AML-193 (cell line): ENCODE measurements around the gene SLC2A8.

Experiments used
- DNase-seq, 2 experiments: peaks; one replicate each; lab custom pipeline; 2025; lab: John Stamatoyannopoulos, UW

Gene SLC2A8, protein sequence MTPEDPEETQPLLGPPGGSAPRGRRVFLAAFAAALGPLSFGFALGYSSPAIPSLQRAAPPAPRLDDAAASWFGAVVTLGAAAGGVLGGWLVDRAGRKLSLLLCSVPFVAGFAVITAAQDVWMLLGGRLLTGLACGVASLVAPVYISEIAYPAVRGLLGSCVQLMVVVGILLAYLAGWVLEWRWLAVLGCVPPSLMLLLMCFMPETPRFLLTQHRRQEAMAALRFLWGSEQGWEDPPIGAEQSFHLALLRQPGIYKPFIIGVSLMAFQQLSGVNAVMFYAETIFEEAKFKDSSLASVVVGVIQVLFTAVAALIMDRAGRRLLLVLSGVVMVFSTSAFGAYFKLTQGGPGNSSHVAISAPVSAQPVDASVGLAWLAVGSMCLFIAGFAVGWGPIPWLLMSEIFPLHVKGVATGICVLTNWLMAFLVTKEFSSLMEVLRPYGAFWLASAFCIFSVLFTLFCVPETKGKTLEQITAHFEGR

DNA sequence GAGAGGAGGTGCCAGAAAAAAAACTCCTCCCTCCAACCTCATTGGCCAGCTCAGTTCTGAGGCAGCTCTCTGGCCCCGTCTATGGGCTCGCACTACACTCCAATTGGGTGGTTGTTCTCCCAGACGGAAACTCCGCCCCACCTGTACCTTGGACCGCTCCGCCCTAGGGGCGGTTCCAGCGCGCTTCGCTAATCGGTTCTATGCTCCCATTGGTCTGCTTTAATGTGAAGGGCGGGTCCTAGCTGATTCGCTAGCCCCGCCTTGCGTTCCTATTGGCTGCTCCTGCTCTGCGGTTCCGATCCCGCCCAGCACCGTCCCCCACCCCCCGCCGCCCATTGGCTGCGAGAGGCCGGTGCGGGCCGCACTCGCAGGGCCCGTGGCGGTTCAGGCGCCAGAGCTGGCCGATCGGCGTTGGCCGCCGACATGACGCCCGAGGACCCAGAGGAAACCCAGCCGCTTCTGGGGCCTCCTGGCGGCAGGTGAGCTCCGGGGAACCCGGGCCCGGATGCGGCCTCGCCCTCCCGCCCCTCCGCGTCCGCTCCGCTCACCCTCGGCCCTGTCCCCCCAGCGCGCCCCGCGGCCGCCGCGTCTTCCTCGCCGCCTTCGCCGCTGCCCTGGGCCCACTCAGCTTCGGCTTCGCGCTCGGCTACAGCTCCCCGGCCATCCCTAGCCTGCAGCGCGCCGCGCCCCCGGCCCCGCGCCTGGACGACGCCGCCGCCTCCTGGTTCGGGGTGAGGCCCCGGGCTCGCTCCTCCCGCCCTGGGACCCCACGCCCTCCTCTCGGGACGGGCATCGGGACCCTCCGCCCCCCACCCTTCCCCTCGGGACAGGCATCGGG is at the start of gene SLC2A8:
Gene SLC2A8, plus strand, starts transcription at position 362 of the 838 bp plus-strand sequence. Its CDS starts 62 bp downstream, at position 424.
- DNase-seq = no peak

DNA sequence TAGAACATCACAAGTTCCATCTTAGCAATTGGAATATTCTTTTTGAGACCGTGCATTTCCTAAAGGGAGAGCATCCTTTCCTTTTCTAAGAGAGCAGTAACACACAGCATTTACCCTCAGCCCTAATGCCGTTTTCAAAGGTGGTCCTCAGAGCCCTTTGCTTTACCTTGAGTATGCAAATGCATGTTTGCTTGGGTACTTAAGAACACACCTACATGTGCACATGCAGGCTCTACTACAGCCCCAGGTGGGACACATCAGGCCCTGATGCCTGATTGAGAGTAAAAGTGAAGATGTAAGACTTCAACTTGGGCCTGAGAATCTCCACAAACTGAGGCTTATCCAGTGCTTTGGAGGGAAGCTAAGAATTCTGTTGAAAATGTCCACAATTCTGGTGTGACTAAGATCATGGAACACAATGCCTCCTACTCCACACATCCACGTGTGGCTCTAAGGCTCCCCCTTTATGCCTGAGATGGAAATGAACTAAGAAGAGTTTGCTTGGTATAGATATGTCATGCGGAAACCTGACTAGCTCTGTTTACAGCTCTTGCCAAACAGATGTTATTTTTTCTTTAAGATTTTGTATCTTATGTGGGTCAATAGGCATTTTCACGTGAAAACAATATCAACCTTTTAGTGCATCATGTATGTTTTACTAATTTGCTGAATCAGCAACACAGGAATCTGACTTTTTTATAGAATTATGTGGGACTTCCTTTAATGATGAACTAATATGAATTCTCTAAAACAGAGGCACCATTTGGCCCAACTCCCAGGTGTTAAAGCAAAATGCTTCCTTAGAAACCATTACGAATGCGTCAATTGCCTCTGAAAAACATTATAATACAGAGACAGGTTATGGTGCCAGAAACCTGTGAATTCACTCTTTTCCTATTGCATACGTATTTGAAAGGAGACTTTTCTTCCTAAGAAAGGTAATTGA is 48.9 kb upstream of the SLC2A8 start:
- peak in 1 of 2 experiments; percentile 1 for DNase-seq

DNA sequence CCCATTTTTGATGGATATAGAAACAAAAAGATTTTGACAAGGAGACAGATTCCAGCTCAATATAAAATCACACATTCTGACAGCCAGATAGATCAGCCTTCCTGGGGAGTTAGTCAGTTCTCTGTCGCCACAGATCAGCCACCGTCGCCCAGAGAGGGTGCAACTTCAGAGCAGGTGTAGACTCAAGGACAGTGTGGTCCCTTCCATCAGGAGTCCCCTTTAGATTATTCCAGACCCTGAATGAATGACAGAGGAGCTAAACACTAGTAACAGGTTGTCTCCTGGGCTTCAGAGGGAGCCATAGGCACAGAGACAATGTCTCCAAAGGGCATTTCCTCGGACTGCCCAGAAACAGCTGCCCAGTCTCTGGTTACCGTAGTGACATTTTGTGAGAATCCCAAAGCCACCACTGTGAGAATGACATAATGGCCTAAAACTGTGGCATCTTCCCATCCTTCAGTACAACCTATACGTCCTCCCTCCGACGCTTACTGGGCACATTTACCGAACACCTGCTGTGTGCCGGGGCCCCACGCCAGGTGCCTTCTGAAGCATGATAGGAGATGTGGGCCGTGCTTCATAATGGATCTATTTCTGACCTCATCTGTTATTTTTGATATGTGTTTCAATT is 47.4 kb upstream of the SLC2A8 start:
- no peak for DNase-seq

GRCh38 chr9:127351182-127352166 is 45.5 kb upstream of the SLC2A8 start:
- DNase-seq = no peak

GRCh38 chr9:127353882-127354281 is 43.1 kb upstream of the SLC2A8 start:
- DNase-seq = no peak

- DNase-seq = no peak
Measured at GRCh38 chr9:127356906-127357305, 40.1 kb upstream of the SLC2A8 start.

DNA sequence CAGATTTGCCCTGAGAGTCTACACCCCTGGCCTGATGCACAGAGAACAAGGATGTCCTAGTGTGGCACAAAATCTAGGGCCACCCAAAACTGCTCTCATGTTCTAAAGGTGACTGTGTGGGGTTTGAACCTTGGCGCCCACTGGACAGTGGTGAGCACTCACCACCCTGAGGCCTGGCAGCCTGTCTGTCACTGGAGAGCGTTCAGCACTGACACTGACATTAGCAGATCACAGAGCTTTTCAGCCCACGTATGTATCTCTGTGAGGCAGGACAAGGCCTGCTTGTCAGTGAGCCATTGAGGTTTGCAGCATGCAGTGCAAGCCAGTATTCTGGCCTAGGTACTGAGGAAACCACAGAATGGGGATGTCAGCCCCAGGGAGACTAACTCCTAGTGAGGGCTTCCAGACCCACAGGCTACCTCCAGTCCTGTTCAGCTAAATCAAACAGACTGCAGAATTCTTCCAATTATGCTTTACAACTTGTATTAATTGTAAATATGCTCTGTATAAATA is 38.9 kb upstream of the SLC2A8 start:
- no peak for DNase-seq

GRCh38 chr9:127358770-127359169 is 38.2 kb upstream of the SLC2A8 start:
- no peak for DNase-seq

GRCh38 chr9:127360250-127360649 is 36.7 kb upstream of the SLC2A8 start:
- no peak for DNase-seq

DNA sequence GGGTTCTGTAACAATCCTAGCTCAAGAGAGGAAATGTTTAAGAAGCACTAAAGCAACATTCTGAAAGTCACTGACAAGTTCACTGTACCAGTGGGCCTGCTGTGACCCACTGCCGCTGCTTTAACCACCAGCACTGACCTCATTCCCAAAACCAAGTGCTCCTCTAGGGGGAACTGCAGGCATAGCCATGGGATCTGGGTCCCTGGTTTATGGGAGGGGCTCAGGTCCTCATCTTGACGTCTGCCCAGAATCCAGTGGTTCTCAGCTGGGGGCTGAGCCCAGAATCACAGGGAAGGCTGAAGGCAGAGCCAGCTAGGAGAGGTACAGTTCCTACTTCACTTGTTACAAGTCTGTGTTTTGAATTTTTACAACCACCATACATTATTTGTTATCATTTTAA is 36.1 kb upstream of the SLC2A8 start:
- no peak for DNase-seq

- DNase-seq = peak; percentile 20 to 37
Measured at GRCh38 chr9:127361561-127361960, 35.4 kb upstream of the SLC2A8 start.

DNA sequence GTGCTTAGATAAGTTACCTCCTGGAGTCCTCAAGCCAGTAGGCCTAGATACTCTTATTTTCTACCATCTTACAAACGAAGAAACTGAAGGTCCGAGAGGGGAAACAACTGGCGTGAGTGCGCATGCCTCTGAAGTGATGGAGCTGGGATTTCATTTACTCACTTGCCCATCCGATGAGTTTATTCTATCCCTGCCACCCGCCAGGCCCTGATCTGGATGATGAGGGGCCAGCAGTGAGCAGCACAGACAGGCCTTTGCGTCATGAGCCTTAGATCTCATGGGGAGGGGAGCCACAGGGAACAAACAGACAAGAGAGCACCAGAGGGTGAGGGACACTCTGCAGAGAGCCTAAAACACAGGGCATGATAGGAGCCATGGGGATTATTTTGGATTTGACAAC is 34.1 kb upstream of the SLC2A8 start:
- no peak for DNase-seq

DNA sequence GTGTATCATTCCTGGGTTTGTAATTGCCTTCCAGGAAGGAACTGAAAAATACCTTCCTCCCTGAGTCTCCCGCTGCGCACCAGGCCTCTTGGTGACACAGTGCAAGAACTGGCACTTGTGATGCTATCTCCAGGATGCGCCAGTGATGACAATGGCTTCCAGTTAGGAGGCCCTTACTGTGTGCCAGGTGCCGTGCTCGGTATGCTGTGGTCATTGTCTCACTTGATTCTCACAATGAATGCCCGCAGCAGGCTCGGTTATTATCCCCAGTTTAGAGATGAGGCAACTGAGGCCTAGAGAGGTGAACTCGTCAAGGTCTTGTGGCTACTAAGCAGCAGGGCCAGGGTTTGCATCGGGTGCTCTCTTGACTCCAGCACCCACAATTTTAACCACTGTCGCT is 31.5 kb upstream of the SLC2A8 start:
- DNase-seq = no peak

DNA sequence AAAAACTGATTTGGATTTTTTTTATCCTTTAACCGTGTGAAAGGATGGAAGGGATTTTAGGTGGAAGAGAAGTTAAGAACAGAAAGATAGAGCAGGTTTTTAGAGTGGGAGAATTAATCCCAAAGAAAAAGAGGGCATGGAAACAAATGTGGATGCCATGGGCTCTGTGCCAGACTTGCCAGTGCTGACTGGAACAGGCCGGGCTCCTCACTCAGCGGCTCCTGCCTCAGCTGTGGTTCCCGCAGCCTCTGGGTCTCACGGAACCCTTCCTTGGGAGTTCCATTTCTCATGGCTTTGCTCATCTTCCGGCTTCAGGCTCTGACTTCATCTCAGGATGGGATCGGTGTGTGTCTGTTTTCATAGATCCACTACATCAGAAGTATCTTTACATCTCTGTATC is 30.4 kb upstream of the SLC2A8 start:
- no peak for DNase-seq

DNA sequence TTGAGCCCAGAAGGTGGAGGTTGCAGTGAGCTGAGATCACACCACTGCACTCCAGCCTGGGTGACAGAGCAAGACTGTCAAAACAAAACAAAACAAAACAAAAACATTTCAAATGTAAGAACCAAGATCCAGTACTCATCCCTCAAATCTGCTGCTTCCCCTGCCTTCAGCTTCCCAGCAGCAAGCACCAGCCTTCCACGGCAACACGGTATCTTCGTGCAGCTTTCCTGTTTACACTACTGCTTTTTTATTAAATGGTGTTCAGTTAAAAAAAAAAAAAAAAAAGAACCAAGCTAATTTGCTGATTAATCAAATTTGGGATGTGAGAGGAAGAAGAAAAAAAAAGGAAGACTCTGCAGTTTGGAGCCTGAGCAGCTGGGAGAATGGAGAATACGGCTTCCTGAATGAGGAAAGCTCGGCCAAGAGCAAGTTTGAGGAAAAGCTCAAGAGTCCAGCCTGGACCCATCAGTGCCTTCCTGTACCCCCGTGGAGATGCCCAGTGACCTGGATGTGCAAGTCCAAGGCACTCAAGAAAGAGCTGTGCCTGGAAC is 28.0 kb upstream of the SLC2A8 start:
- no peak for DNase-seq

DNA sequence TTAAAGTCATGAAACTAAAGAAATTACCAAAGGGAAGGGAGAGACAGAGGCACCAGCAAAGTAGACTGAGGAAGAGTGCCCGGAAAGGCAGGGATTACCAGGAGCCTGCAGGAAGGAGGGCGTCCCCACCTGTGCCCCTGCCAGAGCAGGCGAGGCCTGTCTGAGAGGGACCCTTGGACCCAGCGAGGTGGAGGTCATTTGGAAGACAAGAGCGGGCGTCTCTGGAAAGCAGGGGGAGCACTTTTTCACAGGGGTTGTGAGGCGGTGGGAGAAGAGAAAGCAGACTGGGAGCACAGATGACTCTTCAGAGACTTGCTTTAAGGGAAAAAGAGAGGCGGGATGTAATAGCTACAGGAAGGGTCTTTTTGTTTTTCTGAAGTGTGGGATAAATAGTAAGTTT is 27.5 kb upstream of the SLC2A8 start:
- DNase-seq = no peak

- DNase-seq = no peak
Measured at GRCh38 chr9:127370147-127370579, 26.8 kb upstream of the SLC2A8 start.

GRCh38 chr9:127370672-127371648 is 26.0 kb upstream of the SLC2A8 start:
- DNase-seq = no peak
